ENCODE measurements around the gene GOSR2.

- TF ChIP-seq CTCF (IDR thresholded peaks at IDR 0.05) (no peak), POLR2A (IDR thresholded peaks at IDR 0.05) (no peak), POLR2AphosphoS5 (IDR thresholded peaks at IDR 0.05) (no peak)
Observed at GRCh38 chr17:46929413-46929812, 6.5 kb downstream of the GOSR2 start.

Data from breast epithelium (tissue), 3 donors.